ENCODE measurements around the gene STXBP5.

The STXBP5 gene

DNA sequence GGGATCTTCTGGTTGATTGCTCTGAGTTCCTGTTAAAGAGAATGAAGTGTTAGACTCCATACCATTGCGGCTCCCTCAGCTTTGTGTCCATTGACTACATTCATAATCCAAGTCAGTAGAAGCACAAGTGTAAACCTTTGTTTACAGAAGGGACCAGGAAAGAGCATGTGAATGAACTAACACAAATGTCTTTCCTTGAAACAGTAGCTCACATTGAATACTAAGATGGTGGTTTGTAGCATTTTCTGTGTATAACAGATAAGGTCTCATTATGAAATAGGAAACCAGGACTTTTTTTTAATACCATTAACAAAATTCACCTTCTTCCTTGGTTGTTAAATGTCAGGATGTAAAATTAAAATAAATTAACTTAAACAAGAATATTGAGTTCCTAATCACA, 8.4 kb downstream of the STXBP5 start:
- no peak for DNase-seq

DNA sequence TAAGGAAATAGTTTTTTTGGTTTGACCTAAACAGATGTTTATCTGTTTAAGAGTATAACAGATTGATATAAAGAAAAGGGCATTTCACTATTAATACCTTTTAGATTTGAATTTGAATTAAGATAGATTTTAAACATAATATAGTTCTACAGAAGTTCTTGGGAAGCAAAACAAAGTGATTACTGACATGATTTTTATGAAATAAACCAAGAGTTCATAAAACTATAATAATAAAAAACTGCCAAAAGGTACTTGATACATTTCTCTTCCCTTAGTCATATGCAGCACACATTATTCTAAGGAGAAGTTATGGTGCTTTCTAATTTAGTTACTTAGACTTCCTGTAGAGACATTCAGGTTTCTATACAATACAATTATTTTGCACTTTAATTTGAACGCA, 9.6 kb downstream of the STXBP5 start:
- DNase-seq, result no peak

DNA sequence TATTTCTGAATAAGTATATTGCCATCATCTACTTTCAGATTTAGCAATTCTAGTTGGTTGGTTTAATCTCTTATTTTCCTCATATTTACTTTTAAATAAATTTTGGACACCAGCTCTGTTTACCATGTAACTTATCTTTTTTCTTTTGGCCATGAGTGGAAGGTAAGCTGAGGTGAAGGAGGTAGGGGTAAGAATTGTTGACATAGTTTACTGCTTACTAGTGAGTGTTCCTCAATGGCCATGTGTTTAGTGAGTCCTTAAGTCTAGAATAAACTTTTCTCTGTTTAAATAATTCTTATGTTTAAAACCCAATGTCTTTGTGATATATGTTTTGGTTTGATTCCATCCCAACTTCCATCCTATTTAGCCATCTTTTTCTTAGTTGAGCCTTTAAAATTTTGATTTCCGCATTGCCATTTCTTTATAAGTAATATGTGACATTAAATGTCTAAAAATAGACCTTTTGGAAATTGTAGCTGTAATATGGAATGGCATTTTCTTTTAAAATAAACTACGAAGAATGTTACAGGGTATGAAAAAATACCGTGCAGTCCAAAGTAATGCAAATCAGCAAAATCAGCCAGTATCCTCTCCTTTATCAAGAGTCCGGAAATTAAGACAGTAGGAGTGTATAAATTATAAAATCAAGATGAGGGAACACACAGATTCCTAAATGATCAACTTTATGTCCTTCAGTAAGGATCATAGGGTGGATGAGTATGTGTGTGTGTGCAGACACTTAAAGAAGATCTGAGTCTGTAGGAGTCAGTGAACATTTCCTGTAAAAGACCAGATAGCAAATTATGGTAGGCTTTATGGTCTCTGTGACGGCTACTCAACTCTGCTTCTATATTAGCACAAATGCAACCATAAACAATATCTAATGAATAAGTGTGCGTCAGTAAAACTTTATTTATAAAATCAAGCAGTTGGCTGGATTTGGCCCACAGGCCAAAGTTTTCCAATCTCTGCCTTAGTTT, 10.3 kb downstream of the STXBP5 start:
- DNase-seq, result no peak

DNA sequence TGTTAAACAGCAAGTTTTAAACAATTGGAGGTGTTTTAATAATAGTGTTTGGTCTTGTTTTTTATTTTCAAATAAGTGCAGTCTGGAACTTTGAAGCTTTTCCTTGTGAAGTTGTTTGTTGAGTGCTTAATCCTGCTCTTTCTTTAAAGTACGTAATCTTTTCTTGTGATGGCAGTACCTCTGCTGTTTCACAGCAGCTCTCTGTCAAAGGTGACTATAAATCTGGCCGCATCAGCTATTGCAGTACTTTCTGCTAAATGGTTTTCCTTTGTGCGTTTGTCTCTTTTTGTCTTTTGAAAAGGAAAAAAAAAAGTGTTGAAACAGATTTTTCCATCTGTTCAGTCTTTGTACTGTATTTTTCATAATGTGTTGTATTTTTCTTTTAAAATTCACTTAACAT, 12.7 kb downstream of the STXBP5 start:
- DNase-seq, result no peak

DNA sequence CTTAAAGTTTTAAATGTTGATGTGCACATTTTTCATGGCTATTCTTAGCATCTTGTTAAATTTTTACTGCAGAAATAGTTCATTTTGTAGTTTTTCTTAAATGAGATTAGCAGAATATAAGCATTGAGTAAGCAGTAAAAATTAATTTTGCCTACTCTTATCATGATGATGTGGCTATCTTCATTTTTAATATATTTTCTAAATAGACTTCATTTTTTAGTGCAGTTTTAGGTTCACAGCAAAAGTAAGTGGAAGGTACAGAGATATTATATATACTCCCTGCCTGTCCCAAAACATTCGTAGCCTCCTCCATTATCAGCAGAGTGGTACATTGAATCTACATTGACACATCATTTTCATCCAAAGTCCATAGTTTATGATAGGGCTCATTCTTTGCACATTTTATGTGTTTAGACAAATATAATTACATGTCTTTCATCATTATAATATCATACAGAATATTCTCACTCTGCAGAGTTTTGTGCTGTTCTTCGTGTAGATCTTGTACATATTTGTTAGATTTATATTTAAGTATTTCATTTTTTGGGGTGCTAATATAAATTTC, 13.7 kb downstream of the STXBP5 start:
- DNase-seq, result no peak

DNA sequence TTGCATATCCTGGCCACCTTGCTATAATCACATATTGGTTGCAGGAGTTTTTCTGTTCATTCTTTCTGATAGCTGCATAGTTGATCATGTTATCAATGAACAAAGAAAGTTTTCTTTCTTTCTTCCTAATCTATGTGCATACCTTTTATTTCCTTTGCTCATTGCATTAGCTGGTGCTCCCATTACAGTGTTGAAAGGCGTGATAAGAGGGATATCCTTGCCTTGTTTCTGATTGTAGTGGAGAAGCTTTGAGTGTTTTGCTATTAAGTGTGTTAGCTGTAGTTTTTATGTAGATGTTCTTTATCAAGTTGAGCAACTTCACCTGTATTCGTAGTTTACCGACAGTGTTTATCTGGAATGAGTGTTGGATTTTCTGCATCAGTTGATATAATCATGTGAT, 14.6 kb downstream of the STXBP5 start:
- DNase-seq, result no peak

DNA sequence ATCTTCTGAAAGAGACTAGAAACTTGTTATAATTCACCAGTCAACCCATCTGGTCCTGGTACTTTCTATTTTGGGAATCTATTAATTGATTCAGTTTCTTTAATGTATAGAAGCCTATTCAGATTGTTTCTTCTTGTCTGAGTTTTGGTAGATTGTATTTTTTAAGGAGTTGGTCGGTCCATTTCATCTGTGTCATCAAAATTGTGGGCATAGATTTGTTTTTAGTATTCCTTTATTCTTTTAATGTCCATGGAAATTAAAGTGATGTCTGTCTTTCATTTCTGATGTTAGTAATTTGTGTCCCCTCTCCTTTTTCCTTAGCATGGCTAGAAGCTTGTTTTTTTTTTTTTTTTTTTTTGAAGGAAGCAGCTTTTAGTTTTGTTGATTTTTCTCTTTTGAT, 15.2 kb downstream of the STXBP5 start:
- DNase-seq, result no peak

DNA sequence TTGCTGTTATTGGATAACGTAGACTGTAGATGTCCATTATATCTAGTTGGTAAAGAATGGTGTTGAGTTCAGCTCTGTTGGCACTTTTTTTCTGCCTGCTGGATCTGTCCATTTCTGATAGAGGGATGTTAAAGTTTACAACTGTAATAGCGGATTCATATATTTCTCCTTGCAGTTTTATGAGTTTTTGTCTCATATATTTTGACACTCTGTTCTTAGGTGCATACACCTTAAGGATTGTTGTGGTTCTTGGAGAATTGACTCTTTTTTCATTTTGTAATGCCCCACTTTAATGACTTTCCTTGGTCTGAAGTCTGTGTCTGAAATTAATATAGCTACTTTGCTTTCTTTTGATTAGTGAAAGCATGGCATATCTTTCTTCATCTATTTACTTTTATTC, 16.1 kb downstream of the STXBP5 start:
- DNase-seq, result no peak

DNA sequence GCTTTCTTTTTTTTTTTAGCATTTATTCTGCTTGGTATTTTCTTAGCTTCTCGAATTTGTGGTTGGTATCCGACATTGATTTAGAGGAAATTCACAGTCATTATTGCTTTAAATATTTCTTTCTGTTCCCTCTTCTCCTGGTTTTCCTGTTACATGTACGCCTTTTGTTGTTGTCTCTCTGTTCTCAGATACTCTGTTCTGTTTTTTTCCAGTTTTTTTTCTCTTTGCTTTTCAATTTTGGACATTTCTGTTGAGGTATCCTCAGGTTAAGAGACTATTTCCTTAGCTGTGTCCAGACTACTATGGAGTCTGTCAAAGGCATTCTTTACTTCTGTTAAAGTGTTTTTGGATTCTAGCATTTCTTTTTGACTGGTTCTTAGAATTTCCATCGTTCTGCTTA, 17.5 kb downstream of the STXBP5 start:
- DNase-seq, result no peak

DNA sequence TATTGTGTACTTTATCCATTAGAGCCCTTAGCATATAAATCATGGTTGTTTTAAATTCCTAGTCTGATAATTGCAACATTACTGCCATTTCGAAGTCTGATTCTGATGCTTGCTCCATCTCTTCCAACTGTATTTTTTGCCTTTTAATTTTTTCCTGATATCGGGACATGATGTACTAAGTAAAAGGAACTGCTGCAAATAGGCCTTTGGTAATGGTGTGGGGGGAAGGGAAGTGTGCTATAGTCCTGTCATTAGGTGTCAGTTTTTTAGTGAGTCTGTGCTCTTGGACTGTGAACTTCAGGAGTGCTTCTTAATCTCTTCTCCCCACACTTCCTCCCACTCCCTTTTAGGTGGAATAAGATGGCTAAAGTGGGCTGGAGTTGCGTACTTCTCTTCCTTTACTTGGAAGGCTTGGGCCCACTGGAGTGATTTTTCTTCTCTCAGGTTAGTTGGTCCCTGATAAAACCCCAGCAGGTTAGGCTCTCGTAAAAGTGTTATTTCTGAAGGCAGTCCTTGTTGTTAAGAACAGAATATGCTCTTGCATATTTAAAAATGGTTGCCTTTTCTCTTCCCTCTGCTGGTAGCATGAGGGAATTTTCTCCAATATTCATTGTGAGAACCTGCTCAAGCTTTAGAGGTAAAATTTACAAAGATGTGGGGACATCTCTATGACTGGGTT, 18.1 kb downstream of the STXBP5 start:
- DNase-seq, result peak in 1 of 2 donors; percentile 40

DNA sequence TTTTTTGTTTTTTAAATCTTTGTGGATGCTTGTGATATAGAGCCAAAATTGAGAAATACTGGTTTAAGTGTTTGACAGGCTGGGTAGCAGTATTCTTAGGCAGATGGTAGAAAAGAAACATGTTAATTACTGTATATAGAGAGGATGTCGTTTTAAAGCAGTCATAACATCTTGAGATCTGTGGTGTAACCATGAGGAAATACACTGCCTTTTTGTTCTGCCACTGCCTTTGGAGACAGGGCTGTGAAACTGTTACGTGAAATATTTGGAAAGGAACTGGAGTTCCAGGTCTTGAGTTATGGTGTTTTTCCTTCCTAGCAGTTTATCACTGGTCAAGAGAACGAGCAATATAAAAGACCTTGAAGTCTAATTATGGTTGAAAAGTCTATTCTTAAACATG, 19.5 kb downstream of the STXBP5 start:
- no peak for DNase-seq

DNA sequence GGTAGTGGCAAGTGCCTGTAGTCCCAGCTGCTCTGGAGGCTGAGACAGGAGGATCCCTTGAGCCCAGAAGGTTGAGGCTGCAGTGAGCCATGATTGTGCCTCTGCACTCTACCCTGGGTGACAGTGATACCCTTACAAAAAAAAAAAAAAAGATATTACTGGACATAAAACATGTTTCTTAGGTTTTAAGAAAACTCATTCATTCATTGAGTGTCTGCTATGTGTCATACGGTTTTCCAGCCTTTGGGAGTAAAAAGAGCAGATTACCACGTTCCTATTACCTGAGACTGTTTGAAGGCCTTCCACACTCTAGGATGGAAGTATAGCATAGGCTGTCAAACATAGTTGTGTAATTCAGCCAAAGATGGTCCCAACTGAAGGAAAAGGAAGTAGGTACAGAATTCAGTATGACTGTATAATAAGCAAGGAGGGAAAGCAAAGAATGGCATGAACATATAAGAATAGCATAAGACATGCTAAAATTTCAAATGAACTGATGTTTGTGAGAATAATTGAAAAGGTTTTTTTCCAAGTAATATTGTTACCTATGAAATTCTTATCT, 22.0 kb downstream of the STXBP5 start:
- DNase-seq, result no peak

DNA sequence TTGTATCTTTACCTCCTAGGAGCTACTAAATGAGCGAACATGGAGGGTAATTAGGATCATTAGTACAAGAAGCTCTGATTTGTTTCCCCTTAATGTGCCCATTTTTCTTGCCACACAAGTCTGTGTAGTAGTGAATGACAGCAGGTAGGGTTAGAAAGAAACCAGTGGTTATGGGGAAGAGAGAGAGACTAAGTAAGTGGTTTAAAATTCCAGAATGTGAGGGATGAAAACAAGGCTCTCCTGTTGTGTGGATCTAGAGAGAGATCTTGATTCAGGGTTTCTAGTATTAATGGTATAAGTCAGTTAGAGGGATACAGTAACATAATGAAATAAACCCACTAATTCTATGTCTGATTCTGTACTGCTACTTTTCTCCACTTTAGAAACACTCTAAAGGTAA, 22.7 kb downstream of the STXBP5 start:
- no peak for DNase-seq

DNA sequence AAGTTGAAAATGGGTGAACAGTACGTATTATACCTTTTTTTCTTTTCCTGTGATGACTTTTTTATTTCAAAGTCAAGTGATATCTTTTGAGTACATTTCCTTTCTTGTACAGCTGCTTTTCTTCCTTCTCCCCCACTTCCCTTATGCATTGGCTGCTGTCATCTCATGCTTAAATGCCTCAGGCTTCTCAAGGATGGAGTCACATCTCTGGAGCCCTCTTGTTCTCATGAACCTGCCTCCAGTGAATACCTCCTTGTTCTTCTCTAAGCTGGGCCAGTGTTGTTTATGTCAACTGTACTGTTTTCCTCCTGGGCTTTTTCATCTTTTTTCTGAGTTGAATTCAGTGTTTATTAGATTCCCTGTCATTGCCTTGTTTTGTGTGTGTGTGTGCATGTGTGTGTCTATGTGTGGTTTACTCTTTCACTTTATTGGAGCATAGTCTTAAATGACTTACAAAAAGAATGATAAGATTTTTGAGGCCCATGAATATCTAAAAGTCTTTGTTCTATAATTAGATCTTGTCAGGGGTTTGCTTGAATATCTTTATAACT, 23.6 kb downstream of the STXBP5 start:
- DNase-seq, result no peak

DNA sequence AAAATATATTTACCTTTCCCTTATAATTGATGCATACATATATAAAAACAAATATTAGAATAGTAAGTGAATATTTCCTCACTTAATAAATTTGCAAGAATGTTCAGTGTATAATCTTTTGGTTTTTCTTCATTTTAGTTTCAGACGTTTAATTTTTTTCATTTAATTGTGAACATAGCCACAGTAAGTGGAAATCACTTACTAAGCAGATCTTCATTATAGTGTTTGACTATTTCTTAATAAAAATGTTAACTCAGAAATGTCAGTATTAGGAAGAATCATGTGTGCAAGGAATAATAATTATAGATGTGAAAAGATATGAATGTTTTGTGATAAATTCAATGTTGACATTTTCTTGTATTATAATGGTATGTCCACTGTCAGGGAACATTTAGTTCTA, 27.4 kb downstream of the STXBP5 start:
- no peak for DNase-seq

DNA sequence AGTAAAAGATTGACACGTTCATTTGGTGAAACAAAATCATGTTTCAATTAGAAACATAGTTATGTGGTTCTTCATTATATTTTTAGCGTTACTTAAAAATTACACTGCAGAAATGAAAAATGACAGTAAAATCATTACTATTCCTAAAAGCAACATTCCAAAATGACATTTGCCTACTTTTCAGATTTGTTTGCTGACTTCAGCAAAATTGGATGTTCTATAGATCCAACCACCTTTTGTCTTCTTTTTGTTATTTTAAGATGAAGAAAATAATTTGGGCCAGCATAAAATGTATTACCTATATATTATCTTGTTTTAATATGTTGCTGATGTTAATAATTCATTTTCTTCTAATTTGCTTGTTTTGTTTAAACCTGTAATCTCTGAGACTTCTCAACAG, 30.5 kb downstream of the STXBP5 start:
- DNase-seq, result no peak

DNA sequence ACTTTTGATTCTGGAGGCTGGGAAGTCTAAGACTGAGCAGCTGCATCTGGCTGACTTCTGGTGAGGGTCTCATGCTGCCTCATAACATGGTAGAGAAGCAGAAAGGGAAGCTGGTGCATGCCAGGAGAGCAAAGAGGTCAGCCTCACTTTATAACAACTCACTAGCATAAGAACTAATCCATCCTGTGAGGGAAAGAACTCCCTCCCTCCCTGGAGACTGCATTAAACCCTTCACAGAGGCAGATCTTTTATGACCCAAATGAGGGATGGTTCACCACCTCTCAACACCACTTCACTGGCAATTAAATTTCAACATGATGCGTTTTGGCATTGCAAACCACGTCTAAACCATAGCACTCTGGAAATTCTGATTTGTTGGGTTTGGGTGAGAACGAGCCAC, 33.9 kb downstream of the STXBP5 start:
- DNase-seq, result no peak

DNA sequence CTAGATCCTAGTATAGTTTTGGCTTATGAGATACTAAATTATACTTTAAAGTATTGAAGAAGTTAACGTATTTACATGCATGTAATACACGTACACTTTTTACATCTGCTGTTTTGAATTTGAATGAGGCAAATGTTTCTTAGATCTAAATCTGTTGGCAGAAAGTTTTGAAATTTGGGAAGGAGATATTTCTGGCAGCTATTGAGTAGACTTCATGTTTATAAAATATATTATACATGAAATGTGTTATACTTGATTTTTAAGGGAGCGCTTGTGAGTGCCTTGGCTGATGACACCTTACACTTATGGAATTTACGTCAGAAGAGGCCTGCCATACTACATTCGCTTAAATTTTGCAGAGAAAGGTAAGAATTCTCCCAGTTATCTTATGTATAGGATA, 34.7 kb downstream of the STXBP5 start:
- no peak for DNase-seq

DNA sequence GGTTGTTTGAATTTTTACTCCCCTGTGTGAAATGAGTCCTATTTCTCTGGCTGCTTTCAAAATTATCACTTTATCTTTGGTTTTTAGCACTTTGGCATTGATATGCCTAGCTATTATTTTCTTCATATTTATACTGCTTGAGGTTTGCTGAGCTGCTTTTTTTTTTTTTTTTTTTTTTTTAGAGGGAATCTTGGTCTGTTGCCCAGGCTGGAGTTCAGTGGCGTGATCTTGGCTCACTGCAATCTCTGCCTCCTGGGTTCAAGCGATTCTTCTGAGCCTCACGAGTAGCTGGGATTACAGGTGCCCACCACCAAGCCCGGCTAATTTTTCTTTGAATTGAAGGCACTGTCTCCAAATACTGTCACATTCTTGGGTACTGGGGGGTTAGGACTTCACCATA, 40.6 kb downstream of the STXBP5 start:
- DNase-seq, result no peak

DNA sequence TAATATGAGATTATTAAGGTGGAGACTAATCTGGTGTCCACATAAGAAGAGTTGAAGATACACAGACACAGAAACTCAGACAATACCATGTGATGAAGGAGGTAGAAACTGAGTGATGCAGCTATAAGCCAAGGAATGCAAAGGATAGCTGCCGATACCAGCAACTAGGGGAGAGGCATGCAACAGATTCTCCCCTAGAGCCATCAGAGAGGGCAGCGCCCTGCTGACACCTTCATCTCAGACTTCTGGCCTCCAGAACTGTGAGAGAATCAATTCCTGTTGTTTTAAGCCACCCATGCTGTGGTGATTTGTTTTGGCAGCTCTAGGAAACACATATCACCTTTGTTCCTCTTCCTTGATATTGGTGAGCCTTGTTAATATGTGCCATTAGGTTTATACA, 41.5 kb downstream of the STXBP5 start:
- no peak for DNase-seq

DNA sequence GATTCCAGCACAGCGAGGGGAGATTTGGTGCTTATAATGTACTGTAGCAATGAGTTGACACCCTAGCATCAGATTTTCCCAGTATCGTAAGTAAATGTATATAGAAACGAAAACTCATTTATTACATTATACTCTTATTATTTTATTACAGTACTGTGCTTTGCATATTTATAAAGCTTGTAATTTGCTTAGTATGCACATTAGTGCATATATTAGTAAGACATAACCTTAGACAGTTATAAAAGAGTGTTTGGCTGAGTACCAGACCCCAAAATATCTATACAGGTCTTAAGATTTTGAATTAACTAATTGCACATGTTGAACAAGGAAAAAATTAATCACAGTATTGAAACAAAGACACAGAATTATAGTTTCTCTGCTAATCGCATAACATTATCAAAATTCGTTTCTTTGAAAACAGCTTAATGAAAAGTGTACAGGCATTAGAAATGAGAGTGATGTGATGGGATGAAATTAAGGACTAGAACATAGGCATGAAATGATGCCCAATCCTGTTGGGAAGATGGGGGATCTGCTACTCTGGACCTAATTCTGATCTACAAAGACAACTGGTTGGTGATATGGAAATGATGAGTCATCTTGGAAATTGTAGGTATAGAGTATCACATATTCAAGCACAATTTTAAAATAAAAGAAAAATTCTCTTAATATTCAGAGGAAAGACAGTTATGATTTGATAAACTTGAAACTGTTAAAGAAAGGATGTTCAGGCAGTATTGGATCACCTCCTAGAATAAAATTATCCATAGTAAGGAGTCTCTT, 42.8 kb downstream of the STXBP5 start:
- DNase-seq, result no peak

DNA sequence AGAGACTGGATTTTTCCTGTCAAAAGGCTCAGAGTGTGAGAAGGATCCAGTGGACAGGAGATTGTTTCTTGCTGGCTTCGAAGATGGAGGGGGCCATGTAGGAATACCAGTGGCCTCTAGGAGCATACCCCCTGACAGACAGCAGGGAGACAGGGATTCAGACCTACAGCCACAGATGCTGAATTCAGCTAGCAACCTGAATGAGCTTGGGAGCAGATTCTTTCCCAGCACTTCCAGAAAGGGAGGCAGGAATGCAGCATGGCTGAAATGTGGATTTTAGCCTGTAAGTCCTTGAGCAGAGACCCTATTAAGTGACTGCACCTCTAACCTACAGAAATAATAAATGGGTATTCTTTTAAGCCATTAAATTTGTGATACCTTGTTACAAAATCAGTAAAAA, 44.6 kb downstream of the STXBP5 start:
- DNase-seq, result no peak

DNA sequence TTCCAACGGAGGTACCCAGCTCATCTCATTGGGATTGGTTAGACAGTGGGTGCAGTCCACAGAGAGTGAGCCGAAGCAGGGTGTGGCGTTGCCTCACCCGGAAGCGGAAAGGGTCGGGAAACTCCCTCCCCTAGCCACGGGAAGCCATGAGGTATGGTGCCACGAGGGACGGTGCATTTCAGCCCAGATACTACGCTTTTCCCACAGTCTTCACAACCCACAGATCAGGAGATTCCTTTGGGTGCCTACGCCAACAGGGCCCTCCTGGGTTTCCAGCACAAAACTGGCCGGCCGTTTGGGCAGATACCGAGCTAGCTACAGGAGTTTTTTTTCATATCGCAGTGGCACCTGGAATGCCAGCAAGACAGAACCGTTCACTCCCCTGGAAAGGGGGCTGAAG, 46.9 kb downstream of the STXBP5 start:
- no peak for DNase-seq
